IMR-90 (cell line): ENCODE measurements around the gene COL5A1.

Source experiments
- BHLHE40 ChIP-seq: fragments of 150-350 bp; IDR thresholded peaks from 2 replicates; pipeline ENCODE4 v1.6.1; 2016; ENCODE audit warnings: mild to moderate bottlenecking, low read depth, low read length
- CEBPB ChIP-seq: IDR thresholded peaks from 2 replicates; pipeline ENCODE4 v1.6.1; 2012; ENCODE audit warnings: low read depth, low read length, improper control_type of control experiment
- CHD1 ChIP-seq: IDR thresholded peaks from 2 replicates; pipeline ENCODE4 v1.6.1; 2012; ENCODE audit warnings: low read depth, low read length, improper control_type of control experiment
- MAFK ChIP-seq: IDR thresholded peaks from 2 replicates; pipeline ENCODE4 v1.6.1; 2012; ENCODE audit warnings: low read depth, low read length, improper control_type of control experiment
- MXI1 ChIP-seq: IDR thresholded peaks from 2 replicates; pipeline ENCODE4 v1.6.1; 2012; ENCODE audit warnings: low read depth, mild to moderate bottlenecking, low read length, moderate library complexity, borderline replicate concordance
- POLR2A ChIP-seq: IDR thresholded peaks from 2 replicates; pipeline ENCODE4 v1.6.1; 2012; ENCODE audit warnings: mild to moderate bottlenecking, low read depth, low read length
- RAD21 ChIP-seq: IDR thresholded peaks from 2 replicates; pipeline ENCODE4 v1.6.1; 2012; ENCODE audit warnings: low read length, improper control_type of control experiment
- RCOR1 ChIP-seq: IDR thresholded peaks from 2 replicates; pipeline ENCODE4 v1.6.1; 2012; ENCODE audit warnings: mild to moderate bottlenecking, low read length, improper control_type of control experiment; ENCODE audit not compliant: insufficient replicate concordance
- RFX5 ChIP-seq: IDR thresholded peaks from 2 replicates; pipeline ENCODE4 v1.8.0; 2012; ENCODE audit warnings: low read depth, mild to moderate bottlenecking, low read length, moderate library complexity
- SMC3 ChIP-seq: fragments of 150-350 bp; IDR thresholded peaks from 2 replicates; pipeline ENCODE4 v1.6.1; 2016; ENCODE audit warnings: low read depth, mild to moderate bottlenecking, antibody characterized with exemption, low read length, moderate library complexity
- TF ChIP-seq, protein P1 (sequence below): conservative IDR thresholded peaks from 2 replicates; pipeline ENCODE4 v1.5.1; 2012; ENCODE audit warnings: mild to moderate bottlenecking, low read depth, low read length, improper control_type of control experiment
- TF ChIP-seq, protein P2 (sequence below): fragments of 150-350 bp; IDR thresholded peaks from 2 replicates; pipeline ENCODE4 v1.6.1; 2016; ENCODE audit warnings: low read depth, mild to moderate bottlenecking, low read length, moderate library complexity, borderline replicate concordance

DNA sequence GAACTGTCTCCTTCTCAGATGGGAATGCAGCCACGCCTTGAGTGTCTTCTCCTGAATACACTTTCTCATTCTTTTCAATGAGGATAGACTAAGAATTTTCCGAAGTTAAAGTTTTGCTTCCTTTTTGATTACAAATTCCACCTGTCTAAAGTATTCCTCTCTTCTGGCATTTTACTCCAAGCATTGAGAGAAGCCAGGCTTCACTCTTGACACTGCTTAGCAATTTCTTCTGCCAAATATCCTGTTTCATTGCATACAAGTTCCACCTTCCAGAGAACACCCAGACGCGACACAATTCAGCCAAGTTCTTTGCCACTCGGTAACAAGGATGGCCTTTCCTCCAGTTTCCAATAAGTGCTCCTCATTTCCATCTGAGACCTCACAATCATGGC lies 35.6 kb upstream of the COL5A1 start:
- TF ChIP-seq, protein P1, sequence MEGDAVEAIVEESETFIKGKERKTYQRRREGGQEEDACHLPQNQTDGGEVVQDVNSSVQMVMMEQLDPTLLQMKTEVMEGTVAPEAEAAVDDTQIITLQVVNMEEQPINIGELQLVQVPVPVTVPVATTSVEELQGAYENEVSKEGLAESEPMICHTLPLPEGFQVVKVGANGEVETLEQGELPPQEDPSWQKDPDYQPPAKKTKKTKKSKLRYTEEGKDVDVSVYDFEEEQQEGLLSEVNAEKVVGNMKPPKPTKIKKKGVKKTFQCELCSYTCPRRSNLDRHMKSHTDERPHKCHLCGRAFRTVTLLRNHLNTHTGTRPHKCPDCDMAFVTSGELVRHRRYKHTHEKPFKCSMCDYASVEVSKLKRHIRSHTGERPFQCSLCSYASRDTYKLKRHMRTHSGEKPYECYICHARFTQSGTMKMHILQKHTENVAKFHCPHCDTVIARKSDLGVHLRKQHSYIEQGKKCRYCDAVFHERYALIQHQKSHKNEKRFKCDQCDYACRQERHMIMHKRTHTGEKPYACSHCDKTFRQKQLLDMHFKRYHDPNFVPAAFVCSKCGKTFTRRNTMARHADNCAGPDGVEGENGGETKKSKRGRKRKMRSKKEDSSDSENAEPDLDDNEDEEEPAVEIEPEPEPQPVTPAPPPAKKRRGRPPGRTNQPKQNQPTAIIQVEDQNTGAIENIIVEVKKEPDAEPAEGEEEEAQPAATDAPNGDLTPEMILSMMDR: no peak
- no peak for TF ChIP-seq SMC3
- TF ChIP-seq RAD21: no peak
- no peak for TF ChIP-seq CEBPB
- no peak for TF ChIP-seq MAFK
- TF ChIP-seq, protein P2, sequence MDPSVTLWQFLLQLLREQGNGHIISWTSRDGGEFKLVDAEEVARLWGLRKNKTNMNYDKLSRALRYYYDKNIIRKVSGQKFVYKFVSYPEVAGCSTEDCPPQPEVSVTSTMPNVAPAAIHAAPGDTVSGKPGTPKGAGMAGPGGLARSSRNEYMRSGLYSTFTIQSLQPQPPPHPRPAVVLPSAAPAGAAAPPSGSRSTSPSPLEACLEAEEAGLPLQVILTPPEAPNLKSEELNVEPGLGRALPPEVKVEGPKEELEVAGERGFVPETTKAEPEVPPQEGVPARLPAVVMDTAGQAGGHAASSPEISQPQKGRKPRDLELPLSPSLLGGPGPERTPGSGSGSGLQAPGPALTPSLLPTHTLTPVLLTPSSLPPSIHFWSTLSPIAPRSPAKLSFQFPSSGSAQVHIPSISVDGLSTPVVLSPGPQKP: no peak
- no peak for TF ChIP-seq CHD1
- TF ChIP-seq RCOR1: no peak
- TF ChIP-seq MXI1: no peak
- TF ChIP-seq RFX5: no peak
- TF ChIP-seq POLR2A: no peak
- TF ChIP-seq BHLHE40: no peak
